IPS-11a (cell line): Measurements from ENCODE around the gene P3H3.
A peak's percentile ranks its signal among the peaks of the same experiment; 100 is the strongest.
"Not testable (repeated sequence)": the region's sequence is repeated elsewhere in the genome, so short reads cannot be mapped to it uniquely, and the experiment has no call there.

Experiments used
- H3K4me3 ChIP-seq: one replicate; pipeline ENCODE4 v1.5.1; 2013; ENCODE audit warnings: low read depth, low read length, control low read depth

Gene P3H3

GRCh38 chr12:6863586-6864321 is 35.5 kb downstream of the P3H3 start:
- no peak overlapping the region for H3K4me3 ChIP-seq

DNA sequence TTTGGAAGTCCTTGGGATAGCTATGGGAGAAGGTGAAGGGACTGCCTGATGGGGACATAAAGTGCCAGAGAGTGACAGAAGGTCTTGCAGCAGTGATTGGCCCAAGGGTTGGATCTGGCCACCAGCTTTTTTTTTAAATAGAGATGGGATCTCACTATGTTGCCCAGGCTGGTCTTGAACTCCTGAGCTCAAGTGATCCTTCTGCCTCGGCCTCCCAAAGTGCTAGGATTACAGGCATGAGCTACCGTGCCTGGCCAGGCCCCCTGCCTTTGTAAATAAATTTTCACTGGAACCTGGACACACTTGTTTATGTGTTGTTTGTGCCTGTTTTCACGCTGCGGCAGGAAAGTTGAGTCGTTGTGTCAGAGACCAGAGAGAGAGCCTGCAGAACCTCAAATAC is 37.1 kb downstream of the P3H3 start:
- not testable (repeated sequence) for H3K4me3 ChIP-seq

- peak overlapping the region; percentile 54 for H3K4me3 ChIP-seq
Measured at GRCh38 chr12:6866163-6866919, 38.1 kb downstream of the P3H3 start.

DNA sequence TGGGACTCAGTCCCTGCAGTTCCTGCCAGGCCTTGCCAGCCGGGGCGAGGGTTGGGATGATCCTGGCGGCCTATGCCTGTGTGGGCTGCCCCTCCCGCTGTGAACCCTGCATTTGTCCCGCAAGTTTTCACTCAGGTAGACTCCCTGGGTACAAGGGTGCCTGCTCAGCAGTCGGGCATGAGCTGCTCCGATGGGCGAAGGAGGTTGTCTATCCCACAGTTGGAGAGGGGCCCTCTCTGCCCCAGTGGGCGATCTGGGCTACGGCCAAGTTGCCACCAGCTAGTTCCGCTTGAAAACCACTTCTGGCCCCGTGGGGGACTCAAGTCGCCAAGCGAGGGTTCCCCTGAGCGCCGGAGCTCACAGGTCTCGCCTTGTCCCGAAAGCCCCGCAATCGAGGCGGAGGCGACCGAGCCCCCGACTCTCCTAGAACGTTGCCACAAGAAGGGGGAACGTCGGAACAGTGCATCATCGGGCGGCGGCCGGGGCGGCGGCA is 38.8 kb downstream of the P3H3 start:
- H3K4me3 ChIP-seq = peak overlapping the region; percentile 54

- H3K4me3 ChIP-seq = peak within 1 kb of the TSS; percentile 98
Measured at GRCh38 chr12:6867413-6868210, 39.4 kb downstream of the P3H3 start, which contains the start of gene TPI1. Gene TPI1 (plus strand): TSS chr12:6867531. CDS start chr12:6867567, 36 bp downstream.

- H3K4me3 ChIP-seq = peak overlapping the region; percentile 98
Measured at GRCh38 chr12:6868211-6869048, 40.2 kb downstream of the P3H3 start.

DNA sequence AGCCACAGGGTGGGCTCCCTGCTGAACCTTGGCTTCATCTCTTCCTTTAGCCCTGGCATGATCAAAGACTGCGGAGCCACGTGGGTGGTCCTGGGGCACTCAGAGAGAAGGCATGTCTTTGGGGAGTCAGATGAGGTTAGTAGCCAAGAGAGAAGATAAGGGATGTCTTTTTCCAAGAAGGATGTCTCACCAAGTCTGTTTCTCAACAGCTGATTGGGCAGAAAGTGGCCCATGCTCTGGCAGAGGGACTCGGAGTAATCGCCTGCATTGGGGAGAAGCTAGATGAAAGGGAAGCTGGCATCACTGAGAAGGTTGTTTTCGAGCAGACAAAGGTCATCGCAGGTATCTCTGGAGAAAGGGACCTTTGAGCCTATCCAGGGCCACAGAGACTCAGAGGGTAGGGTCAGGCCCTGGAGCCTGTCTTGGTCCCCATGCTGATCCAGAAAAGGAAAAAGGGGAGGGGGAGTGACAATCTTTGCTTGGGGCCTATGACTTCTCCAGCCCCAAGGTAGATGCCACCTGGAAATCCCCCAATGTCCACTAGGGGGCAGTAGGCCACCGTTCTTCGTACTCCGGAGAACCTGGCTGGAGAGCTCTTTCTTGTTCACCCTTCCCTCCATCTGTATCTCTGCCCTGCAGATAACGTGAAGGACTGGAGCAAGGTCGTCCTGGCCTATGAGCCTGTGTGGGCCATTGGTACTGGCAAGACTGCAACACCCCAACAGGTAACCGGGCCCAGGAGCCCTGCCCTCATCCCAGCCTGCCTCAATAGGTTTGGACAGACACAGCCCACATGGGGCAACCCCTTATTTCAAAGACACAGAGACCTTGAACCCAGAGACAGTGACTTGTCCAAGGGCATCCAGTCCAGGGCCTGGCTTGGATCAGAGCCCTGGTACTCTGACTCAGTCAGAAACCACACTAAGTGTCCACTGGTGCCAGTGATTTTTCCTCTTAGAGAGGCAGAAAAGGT is 41.1 kb downstream of the P3H3 start:
- peak overlapping the region; percentile 98 for H3K4me3 ChIP-seq

DNA sequence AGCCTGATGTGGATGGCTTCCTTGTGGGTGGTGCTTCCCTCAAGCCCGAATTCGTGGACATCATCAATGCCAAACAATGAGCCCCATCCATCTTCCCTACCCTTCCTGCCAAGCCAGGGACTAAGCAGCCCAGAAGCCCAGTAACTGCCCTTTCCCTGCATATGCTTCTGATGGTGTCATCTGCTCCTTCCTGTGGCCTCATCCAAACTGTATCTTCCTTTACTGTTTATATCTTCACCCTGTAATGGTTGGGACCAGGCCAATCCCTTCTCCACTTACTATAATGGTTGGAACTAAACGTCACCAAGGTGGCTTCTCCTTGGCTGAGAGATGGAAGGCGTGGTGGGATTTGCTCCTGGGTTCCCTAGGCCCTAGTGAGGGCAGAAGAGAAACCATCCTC is 42.1 kb downstream of the P3H3 start:
- H3K4me3 ChIP-seq = not testable (repeated sequence)

GRCh38 chr12:6871052-6871957 is 43.1 kb downstream of the P3H3 start:
- H3K4me3 ChIP-seq = peak overlapping the region; percentile 77

GRCh38 chr12:6872073-6873048 is 44.2 kb downstream of the P3H3 start:
- H3K4me3 ChIP-seq = peak overlapping the region; percentile 77

DNA sequence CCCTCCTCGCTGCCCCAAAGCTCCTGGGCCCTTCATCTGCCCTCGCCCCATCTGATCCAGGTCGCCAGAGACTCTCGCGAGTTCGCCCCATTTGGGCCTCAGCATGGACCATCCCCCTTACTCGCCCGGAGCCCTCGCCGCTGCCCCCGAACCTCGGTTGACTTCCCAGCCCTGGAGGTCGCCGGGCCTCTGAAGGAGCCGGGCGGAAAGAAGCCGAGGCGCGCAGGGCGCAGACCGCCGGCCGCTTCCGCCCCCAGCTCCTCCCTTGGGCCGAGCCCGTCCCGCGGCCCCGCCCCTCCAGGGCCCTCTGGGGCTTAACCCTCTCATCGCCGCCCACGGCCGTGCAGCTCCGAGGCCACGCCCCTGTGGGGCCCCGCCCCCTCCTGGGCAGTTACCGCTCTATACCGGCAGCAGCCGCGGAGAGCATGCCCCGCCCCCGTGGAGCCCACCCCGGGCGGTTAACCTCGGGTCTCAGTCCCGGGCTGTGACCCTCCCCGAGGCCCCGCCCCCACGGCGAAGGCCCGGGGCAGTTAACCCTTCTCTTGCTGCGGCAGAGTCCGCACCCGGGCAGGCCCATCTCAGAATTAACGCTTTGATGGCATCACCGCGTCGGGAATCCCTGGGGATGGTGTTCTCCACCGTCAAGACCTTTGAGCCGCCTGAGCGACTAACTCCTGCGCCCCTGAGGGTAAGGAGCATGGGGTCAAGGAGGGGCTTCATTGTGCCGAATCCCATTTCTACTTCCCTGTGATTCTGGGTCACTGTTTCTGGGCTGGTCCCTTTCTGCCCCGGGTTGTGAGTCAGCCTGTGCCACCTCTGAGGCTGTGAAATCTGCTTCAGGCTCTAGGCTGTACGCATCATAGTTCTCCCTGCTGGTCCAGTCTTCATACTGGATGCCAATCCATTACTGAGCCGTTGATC is 45.1 kb downstream of the P3H3 start, which contains the start of gene SPSB2:
SPSB2 (minus strand) TSS at position 210 of the 921 bp plus-strand sequence. CDS start 402 bp downstream, outside the sequence.
- peak within 1 kb of the TSS; percentile 77 for H3K4me3 ChIP-seq

DNA sequence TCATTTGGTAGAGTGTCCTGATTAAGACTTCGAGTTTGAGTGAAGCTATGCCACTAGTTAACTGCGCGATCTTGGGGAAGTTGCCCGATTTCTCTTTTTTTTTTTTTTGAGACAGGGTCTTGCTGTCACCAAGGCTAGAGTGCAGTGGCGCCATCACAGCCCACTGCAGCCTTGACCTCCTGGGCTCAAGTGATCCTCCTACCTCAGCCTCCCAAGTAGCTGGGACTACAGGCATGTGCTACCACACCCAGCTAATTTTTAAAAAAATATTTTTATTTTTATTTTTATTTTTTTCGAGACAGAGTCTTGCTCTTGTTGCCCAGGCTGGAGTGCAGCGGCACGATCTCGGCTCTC is 45.8 kb downstream of the P3H3 start:
- peak overlapping the region; percentile 39 for H3K4me3 ChIP-seq

DNA sequence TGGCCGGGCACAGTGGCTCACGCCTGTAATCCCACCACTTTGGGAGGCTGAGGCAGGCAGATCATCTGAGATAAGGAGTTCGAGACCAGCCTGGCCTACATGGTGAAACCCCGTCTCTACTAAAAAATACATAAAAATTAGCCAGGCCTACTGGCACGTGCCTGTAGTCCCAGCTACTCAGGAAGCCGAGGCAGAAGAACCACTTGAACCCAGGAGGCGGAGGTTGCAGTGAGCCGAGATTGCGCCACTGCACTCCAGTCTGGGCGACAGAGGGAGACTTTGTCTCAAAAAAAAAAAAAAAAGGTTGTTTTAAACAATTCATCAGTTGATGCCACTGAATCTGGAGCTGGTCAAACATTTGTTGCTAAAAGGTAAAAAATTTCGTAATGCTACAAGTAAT is 51.6 kb downstream of the P3H3 start:
- not testable (repeated sequence) for H3K4me3 ChIP-seq

- no peak overlapping the region for H3K4me3 ChIP-seq
Measured at GRCh38 chr12:6883252-6883651, 55.0 kb downstream of the P3H3 start.

GRCh38 chr12:6883683-6884082 is 55.5 kb downstream of the P3H3 start:
- H3K4me3 ChIP-seq = no peak overlapping the region

- no peak overlapping the region for H3K4me3 ChIP-seq
Measured at GRCh38 chr12:6884539-6884938, 56.3 kb downstream of the P3H3 start.
